CD1c-positive myeloid dendritic cell (primary cell): ENCODE results near the gene GALNT7.
"Not testable (repeated sequence)": the region's sequence is repeated elsewhere in the genome, so short reads cannot be mapped to it uniquely, and the experiment has no call there.

Experiments
- DNase-seq: peaks from one replicate; pipeline ENCODE4 v3.0.0-alpha.2; 2016; ENCODE audit errors: extremely low spot score

The GALNT7 gene

DNA sequence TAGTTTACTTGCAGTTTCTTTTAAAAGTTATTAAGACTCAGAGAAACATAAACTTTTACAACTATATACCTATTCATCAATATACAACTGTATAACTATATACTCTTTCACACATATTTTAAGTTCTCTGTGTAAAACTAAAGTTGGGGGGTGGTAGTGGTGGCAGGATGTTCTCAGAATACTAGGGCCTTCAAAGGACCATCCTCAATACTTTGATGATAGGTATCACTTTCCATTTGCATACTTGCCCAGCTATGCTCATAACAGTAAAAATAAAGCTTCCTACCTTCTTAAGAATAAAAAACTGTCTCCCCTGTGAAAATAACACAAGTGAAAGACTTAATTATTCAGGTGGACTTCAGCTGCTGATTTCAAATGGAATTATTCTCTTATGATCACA is 2.9 kb upstream of the GALNT7 start:
- DNase-seq: no peak

DNA sequence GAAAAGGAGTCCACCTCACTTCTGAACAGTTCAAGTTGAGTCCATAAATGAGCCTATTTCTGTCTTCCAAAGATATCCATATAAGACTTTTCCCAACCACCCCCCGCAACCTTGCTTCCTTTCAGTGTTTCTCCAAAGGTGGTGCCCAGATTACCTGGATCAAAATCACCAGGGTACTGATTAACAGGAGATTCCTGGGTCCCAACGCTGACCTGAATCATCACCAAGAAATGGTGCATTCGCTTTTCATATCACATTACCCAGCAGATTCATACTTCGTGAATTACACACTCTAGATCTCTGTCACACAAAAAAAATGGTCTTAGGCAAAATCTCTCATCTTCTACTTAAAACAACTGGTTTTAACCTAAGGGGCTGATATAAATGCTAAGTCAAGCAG is 2.1 kb upstream of the GALNT7 start:
- no peak for DNase-seq

DNA sequence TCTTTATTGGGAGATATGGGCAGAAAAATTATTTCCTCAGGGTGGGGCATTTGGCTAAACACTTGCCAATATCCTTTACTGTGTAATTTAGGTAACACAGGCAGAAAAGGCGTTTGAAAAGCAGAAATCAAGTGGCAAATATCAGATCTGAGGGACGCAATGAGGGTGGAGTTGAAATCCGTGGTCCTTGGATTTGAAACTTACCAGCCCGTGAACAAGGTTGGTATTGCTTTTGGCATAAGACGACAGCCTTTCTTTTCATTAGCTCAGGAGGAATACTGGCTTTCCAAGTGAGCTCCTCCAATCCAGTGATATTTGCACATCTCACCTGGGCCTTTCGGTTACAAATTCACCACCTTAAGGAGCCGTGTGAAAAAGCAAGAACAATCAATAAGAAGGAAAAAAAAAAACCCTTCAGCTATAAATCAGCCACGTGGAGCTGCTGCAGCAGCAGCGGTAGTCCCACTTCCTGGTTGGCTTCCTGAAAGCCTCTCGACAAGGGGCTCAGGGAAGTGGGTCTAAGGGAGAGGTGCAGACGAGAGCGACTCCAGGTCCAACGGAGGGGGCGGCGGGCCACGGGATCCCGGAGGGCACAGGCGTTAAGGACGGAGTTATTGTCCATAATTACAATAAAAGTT is 734 bp upstream of the GALNT7 start:
- DNase-seq: peak; percentile 63

DNA sequence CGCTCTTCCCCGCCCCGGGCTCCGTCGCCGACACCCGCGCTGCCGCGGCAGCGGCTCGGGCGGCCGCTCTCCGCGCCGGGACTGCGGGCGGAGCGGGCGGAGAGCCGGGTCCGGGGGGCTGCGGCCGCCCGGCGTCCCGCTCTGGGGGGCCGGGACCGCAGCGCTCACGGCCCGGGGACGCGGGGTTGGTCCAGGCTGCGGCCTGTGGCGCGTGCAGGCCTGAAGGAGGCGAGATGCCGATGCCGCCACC is 492 bp downstream of the GALNT7 start:
- no peak for DNase-seq

DNA sequence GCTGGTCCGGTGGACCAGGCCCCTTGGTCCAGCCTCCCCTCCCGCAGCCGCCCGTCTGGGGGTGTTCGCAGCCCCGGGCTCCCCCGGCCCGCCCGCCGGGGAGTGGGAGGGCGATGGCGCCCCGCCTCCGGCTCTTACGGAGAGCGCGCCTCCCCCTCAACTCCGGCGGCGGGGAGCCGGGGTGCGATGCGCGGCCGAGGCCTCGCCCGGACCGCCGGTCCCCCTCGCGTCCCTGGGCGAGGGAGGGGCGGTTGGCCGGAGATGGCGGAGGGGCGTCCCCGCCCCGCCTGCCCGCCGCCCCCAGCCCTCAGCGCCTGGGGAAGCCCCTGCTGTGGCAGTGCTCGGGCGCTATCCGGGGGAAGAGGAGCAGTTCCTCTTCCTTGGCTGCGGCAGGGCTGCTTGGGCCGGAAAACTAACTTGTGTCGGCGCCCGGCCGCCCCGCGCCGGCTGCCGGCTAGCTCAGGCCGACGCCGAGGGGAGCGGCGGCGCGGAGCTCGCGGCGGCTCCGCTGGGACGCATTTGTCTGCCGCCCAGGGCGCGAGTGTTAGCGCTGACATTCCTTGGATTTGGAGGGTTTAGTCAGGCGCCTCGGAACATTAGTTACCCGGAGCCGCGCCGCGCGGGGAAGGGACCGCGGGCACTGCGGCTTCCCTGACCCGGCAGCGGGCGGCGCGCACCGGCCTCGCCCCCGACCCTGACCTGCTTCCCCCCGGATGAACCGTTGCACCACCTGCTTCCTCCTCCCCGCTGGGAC is 994 bp downstream of the GALNT7 start:
- peak; percentile 93 for DNase-seq

DNA sequence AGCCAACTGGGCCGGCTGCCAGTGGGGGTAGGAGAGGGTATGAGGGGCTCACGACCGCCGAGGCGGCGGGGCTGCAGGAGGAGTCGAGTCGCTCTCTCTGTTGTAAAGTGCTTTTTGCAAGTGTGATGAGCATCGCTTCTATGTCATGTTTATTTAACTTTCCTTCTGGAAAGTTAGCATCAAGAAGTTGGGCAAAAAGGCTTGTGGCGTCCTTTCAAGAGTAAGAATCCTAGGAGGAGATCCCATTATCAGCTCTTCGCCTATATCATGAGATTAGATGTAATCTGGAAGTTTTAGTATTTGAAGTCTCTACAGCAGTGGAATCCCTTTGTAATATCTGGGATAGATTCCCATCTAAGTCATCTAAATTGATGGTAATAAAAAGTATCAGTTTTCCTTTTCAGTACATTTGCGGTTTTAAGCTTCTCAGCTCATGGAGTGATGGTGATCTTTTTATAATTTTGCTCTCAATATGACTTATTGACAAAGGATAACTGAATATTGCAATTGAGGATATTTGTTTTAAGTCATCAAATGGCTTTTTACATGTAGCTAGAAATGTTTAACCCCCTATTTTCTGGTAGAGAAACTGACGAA is 1.7 kb downstream of the GALNT7 start:
- no peak for DNase-seq

DNA sequence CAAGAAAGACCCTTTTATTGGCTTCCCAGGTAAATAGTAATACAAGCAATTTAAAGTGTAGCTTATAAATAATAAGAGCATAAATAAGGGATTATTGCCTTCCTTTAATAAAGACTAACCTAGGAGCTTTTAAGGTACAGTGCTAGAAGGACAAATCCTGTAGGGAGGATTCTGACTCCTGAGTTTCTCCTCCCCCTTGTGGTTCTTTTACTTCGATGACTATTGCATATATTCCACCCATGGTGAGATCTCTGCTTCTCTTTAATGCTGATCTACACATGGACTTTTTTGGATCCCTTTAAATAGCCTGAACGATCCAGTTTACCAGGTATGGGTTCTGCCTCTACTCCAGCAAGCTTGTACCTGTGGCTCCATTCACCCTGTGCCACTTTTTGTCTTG is 2.5 kb downstream of the GALNT7 start:
- DNase-seq: peak; percentile 28

DNA sequence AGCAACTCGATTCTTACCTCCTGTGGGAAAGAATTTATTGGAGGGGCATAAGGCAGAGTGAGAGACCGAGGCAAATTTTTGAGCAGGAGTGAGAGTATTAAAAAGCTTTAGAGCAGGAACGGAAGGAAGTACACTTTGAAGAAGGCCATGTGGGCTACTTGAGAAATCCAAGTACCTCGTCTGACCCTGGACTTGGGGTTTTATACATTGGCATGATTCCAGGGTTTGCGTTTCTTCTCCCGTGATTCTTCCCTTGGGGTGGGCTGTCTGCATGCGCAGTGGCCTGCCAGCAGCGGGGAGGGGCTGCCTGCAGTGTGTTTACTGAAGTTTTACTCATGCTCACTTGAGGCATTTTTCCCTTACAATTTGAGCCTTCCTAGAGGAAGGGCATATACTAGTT is 3.4 kb downstream of the GALNT7 start:
- DNase-seq: no peak

DNA sequence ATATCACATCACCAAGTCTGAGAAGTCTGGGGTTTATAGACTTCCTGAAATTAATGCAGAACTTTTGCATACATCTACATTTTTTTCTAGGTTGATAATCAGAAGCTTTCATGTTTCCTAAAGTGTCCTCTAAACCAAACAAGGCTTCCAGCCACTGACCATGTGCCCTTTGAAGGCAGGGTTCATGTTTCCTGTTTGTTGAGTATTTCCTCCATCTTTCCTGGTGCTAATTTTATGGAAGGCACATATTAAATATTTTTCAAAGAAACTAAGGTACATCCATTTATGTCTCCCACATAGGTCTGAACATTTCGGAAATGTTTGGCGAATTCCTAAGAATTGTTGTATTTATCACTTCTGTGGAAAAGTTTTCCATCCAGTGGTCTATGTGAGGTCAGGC is 5.6 kb downstream of the GALNT7 start:
- no peak for DNase-seq

DNA sequence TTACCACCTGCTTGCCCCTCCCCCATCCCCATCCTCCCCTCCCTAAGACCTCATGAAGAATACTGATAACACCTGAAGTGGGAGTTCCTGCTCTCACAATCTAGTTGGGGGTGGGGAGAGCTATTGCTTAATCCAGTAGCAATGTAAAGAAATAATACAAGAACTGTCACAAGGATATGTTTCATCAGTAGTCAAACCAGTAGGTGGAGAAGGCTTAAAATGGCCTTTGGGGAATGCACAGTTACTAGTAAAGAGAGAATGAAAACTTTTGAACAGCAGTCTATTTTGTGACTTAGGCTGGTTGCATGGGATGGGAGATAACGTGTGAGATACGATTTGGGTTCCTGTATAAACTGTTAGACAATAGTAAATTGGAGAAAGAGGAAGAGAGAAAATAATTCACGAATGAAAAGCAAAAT is 6.0 kb downstream of the GALNT7 start:
- DNase-seq: peak; percentile 41

DNA sequence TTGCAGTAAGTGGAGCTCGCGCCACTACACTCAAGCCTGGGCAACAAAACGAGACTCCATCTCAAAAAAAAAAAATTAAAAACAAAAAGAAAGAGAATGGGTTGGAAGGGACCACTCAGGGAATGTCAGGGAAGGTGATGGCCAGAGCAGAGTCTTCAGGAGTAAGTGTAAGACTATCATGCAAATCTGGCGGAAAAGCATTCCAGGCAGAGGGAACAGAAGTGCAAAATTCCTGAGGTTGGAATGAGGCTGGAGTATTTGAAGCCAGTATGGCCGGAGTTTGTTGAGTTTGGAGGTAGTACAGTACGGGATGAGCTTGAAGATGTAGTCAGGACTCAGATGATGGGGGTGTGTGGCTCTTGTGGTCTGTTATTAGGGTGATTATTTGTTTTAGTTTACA is 7.4 kb downstream of the GALNT7 start:
- no peak for DNase-seq

DNA sequence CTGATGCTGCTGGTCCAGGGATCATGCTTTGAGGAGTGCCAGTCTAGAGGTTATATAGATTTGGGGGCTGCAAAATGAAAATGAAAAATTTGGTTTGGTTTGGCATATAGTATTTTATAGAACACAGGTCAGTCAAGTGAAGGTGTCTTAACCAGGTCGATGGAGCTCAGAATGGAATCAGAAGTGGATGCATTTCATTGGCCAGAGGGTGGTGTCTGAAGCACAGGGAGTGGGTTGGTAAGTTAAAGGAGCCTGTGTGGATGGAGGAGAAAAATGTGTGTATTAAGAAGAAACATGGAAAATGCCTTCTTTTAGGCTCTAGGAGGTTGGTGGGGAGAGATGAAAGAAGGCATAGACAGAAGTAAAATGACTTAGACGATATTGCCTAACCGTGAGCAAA is 8.6 kb downstream of the GALNT7 start:
- no peak for DNase-seq

DNA sequence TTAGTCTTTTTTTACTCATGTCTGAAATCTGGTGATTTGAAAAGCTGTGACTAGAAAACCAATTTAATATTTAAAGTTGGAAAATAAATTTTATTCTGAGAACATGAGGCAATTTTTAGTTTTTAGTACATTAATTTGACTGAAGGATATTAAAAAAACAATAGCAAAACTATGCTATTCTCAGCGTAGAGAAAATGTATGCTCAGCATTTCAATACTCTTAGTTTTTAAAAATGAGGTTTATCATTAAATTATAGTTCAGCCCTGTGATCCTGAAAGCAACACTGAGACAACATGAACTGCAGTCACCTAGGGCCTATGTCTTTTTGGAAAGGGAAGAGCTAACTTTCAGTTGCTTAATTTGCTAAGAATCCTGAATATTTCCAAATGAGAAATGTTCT is 9.5 kb downstream of the GALNT7 start:
- no peak for DNase-seq

DNA sequence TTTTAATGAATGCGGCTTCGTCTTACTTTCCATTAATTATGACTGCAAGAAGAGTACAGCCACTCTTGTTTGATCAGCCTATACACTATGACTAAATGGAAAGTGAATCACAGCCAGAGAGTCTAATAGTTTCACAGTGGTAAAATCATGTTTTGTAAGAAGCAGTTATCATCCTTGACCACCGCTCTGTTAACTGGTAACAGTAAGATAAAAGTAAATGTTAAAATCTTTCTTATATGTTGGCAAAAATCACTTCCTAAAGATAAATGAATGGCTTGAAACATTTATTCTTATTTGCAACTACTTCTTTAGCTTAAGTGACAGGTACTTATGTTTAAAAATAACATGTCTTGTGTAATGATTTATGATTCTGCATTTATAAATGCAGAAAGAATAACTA is 13.2 kb downstream of the GALNT7 start:
- DNase-seq: no peak

DNA sequence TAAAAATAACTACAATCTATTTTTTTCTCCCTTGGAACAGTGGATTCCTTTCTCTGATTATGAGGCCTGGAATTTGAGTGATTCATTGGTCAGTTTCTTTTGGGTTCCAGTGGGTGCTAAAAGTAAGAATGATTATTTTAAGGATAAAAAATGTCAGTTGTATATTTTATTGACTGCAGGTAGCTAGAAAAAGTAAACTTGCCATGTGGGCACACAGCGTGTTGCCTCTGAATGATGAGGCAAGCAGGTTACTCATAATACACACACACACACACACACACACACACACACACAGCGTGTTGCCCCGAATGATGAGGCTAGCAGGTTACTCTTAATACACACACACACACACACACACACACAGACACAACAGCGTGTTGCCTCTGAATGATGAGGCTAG is 13.8 kb downstream of the GALNT7 start:
- no peak for DNase-seq

DNA sequence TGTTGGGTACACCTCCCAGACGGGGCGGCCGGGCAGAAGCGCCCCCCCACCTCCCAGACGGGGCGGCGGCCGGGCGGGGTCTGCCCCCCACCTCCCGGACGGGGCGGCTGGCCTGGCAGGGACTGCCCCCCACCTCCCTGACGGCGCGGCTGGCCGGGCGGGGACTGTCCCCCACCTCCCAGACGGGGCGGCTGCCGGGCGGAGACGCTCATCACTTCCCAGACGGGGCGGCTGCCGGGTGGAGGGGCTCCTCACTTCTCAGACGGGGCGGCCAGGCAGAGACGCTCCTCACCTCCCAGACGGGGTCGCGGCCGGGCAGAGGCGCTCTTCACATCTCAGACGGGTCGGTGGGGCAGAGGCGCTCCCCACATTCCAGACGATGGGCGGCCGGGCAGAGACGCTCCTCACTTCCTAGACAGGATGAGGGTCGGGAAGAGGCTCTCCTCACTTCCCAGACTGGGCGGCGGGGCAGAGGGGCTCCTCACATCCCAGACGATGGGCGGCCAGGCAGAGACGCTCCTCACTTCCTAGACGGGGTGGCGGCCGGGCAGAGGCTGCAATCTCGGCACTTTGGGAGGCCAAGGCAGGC is 15.1 kb downstream of the GALNT7 start:
- DNase-seq: not testable (repeated sequence)

DNA sequence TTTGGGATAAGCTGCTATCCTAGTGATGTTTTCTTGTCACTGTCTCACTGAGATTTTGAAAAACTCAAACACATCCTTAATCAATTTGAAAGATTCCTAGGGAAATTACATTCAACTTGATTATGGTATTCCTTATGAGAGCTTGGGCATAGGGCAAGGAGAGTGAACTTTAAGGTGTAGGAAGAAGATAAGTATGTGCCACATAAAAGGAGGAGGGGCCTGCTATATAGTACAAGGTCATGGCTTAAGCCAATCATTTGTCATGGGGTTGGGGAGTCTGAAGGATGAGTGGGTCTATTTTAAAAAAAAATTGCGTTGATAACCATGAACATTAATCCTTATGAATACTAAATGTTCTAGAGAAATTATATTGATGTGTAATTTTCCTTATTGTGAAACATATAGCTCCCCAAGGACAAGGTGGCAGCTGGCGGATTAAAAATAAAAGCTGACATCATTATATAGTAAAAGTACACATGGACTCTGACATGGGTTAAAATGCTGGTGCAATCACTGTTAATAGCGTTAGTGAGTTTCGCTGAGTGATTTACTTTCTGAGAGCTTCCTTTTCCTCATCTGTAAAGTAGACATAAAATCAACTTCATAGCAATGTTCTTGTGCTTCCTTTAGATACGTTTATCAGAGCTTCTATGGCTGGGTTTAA is 17.4 kb downstream of the GALNT7 start:
- DNase-seq: peak; percentile 41

DNA sequence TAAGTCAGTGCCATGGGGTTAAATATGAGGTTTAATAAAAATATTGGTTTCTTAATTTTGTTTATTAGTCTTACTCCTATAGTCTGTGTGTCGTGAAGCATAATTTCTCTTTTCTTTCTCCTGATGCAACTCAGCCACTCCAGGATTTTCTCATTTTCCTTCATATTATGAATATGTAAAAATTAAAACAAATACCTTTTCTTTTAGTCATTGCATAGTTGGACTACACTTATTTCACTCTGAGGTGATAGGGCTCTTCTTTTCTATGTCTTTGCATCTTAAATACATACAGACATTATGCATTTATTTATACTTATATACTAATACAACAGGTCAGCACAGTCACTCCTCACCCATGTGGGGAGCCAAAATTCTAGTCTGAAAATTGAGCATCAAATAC is 19.1 kb downstream of the GALNT7 start:
- no peak for DNase-seq

DNA sequence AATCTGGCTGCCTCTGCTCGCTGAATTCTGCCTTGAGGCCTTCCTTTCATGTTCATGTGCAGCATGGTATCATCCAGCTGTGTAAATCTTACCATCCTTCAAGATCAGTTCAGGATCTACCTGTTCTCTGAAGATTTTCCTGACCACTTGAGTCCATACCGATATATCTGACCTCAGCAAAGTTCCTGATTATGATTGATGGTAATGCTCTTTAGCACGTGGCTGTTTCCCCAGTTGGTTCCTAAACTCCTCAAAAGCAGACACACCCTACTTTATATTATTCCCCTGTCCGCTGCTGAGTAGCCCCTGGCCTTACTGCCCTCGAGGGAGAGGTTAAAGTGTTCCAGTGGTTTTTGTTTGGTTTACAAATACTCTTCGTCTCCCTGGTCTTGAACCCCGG is 20.0 kb downstream of the GALNT7 start:
- DNase-seq: no peak

DNA sequence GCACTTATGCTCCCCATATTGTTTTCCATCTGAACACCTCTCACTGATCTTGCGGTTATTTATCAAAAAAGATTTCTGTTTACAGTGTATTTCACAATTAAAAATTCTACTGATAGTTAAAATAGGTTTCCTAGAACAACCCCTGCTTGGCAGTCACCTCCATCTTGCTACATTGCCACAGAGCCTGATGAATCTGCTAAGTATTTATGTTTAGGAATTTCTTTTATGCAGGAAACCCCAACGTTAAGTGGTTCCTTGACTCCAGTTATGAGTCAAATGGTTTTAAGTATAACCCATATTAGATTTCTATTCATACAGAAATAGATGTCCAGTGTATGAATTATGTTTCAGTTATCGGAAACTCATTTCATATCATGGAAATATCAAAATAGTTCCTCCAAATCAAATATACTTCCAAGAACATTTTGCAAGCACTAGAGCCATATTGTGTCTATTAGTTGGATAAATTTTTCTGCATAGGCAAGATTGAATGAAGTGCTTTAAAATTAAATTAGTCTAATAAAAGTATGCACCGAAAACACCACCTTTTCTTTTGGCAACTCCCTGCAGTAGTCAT is 20.6 kb downstream of the GALNT7 start:
- DNase-seq: no peak

DNA sequence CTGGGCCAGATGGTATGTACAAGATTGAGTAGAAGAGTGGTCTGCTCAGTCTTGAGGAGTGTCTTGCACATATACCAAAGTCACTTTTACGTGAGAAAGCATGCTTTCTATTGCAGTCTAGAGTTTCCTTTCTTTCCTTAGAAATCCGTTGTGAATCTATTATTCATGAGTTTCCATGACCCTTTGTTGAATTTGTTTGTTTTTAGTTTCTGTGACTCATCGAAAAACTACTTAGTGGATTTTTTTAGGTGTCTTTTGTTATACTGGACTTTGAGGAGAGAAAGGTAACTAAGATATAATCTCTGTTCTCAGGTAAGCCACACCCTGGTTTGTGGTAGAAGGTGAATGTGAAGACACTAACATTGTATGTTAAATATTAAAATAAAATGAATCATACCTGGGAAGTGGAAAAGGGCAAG is 23.0 kb downstream of the GALNT7 start:
- no peak for DNase-seq
